Measurements from ENCODE around the gene SHLD2.
"Not testable (repeated sequence)": the region's sequence is repeated elsewhere in the genome, so short reads cannot be mapped to it uniquely, and the experiment has no call there.

Gene SHLD2

GRCh38 chr10:87094373-87095235, at the start of gene SHLD2, which contains the start of gene GLUD1:
Gene SHLD2 (plus strand): TSS chr10:87095206. CDS start chr10:87151355, 56,149 bp downstream.
Gene GLUD1 (minus strand): TSS chr10:87094843. CDS start chr10:87094769, 74 bp downstream.
- peak; percentile 86 to 89 for DNase-seq (ENCODE audit: extremely low read depth in 1 of 2, low read depth in 1 of 2)

GRCh38 chr10:87045434-87045938, 49.5 kb upstream of the SHLD2 start:
- no peak for DNase-seq (ENCODE audit: extremely low read depth in 1 of 2, low read depth in 1 of 2)

GRCh38 chr10:87053111-87053510, 41.9 kb upstream of the SHLD2 start:
- DNase-seq (ENCODE audit: extremely low read depth in 1 of 2, low read depth in 1 of 2) = no peak

- no peak for DNase-seq (ENCODE audit: extremely low read depth in 1 of 2, low read depth in 1 of 2)
Measured at GRCh38 chr10:87053577-87054181, 41.3 kb upstream of the SHLD2 start.

- peak in 1 of 2 donors; percentile 5 for DNase-seq (ENCODE audit: extremely low read depth in 1 of 2, low read depth in 1 of 2)
Measured at GRCh38 chr10:87054373-87055295, 40.4 kb upstream of the SHLD2 start.

GRCh38 chr10:87058171-87058570, 36.8 kb upstream of the SHLD2 start:
- no peak for DNase-seq (ENCODE audit: extremely low read depth in 1 of 2, low read depth in 1 of 2)

GRCh38 chr10:87059401-87059800, 35.6 kb upstream of the SHLD2 start:
- DNase-seq (ENCODE audit: extremely low read depth in 1 of 2, low read depth in 1 of 2) = no peak

- DNase-seq (ENCODE audit: extremely low read depth in 1 of 2, low read depth in 1 of 2) = no peak
Measured at GRCh38 chr10:87060280-87060928, 34.6 kb upstream of the SHLD2 start.

GRCh38 chr10:87064651-87065050, 30.4 kb upstream of the SHLD2 start:
- no peak for DNase-seq (ENCODE audit: extremely low read depth in 1 of 2, low read depth in 1 of 2)

- DNase-seq (ENCODE audit: extremely low read depth in 1 of 2, low read depth in 1 of 2) = no peak
Measured at GRCh38 chr10:87066178-87066577, 28.8 kb upstream of the SHLD2 start.

- DNase-seq (ENCODE audit: extremely low read depth in 1 of 2, low read depth in 1 of 2) = no peak
Measured at GRCh38 chr10:87066865-87067264, 28.1 kb upstream of the SHLD2 start.

- DNase-seq (ENCODE audit: extremely low read depth in 1 of 2, low read depth in 1 of 2) = no peak
Measured at GRCh38 chr10:87068281-87068680, 26.7 kb upstream of the SHLD2 start.

GRCh38 chr10:87072449-87072848, 22.6 kb upstream of the SHLD2 start:
- DNase-seq (ENCODE audit: extremely low read depth in 1 of 2, low read depth in 1 of 2) = no peak

- not testable (repeated sequence) for DNase-seq (ENCODE audit: extremely low read depth in 1 of 2, low read depth in 1 of 2)
Measured at GRCh38 chr10:87076421-87076820, 18.6 kb upstream of the SHLD2 start.

- DNase-seq (ENCODE audit: extremely low read depth in 1 of 2, low read depth in 1 of 2) = no peak
Measured at GRCh38 chr10:87079106-87079836, 15.7 kb upstream of the SHLD2 start.

- DNase-seq (ENCODE audit: extremely low read depth in 1 of 2, low read depth in 1 of 2) = not testable (repeated sequence)
Measured at GRCh38 chr10:87080621-87081020, 14.4 kb upstream of the SHLD2 start.

GRCh38 chr10:87081574-87081973, 13.4 kb upstream of the SHLD2 start:
- not testable (repeated sequence) for DNase-seq (ENCODE audit: extremely low read depth in 1 of 2, low read depth in 1 of 2)

GRCh38 chr10:87082219-87082618, 12.8 kb upstream of the SHLD2 start:
- not testable (repeated sequence) for DNase-seq (ENCODE audit: extremely low read depth in 1 of 2, low read depth in 1 of 2)

- DNase-seq (ENCODE audit: extremely low read depth in 1 of 2, low read depth in 1 of 2) = not testable (repeated sequence)
Measured at GRCh38 chr10:87083576-87084290, 11.3 kb upstream of the SHLD2 start.
